SK-N-SH (cell line): ENCODE data around the gene SMU1. TPM values are rescaled to one million over a fixed set of nuclear protein-coding genes. Genes with fewer than 3 reads are reported as not detected.

Source experiments
- CTCF ChIA-PET: fragments of 300-600, 350-600 bp; formaldehyde crosslinking; extraction: SDS; loops from one replicate; lab custom pipeline; 2021; lab: Yijun Ruan, JAX
- POLR2A ChIA-PET: fragments of 350-600 bp; sonication (Branson Sonifier 250); formaldehyde crosslinking; extraction: SDS; loops from one replicate; lab custom pipeline; 2020; ENCODE audit warnings: antibody characterized with exemption, inconsistent platforms; lab: Yijun Ruan, JAX
- DNase-seq: peaks from one replicate; pipeline ENCODE4 v3.0.0; 2012
- H2AFZ ChIP-seq: fragments of 200-600 bp; sonication (generic); 2 replicates; pipeline ENCODE4 v1.8.1; 2016; ENCODE audit warnings: antibody characterized with exemption, mild to moderate bottlenecking, low read depth
- H3F3A ChIP-seq: fragments of 200-600 bp; sonication (generic); replicated peaks from 2 replicates; pipeline ENCODE3; 2016; ENCODE audit warnings: antibody characterized with exemption, mild to moderate bottlenecking; ENCODE audit not compliant: insufficient read depth
- H3K27ac ChIP-seq, 2 experiments: fragments of 200-500 bp in 1 of 2; fragments of 200-600 bp in 1 of 2; sonication (Bioruptor generic) in 1 of 2; sonication (generic), shearing (Covaris generic) in 1 of 2; 2 replicates each; pipeline versions ENCODE4 v1.5.1 to v1.6.1; 2014 to 2016; ENCODE audit warnings: low read depth in 2 of 2, inconsistent platforms in 1 of 2, low read length in 1 of 2, mild to moderate bottlenecking in 1 of 2, mixed read lengths in 1 of 2
- H3K27me3 ChIP-seq: fragments of 200-600 bp; sonication (generic), shearing (Covaris generic); 2 replicates; pipeline ENCODE4 v1.6.1; 2016; ENCODE audit warnings: mixed run types; ENCODE audit not compliant: insufficient read depth
- H3K36me3 ChIP-seq, 2 experiments: fragments of 200-500 bp in 1 of 2; fragments of 200-600 bp in 1 of 2; sonication (Bioruptor generic) in 1 of 2; sonication (generic) in 1 of 2; replicated peaks in 1 of 2; 2 replicates each; pipeline versions ENCODE3 to v1.5.1; 2014 to 2016; ENCODE audit warnings: low read length in 1 of 2, mild to moderate bottlenecking in 1 of 2; ENCODE audit not compliant: insufficient read depth in 2 of 2, control insufficient read depth in 1 of 2
- H3K4me1 ChIP-seq, 2 experiments: fragments of 200-500 bp in 1 of 2; fragments of 200-600 bp in 1 of 2; sonication (Bioruptor generic) in 1 of 2; sonication (generic), shearing (Covaris generic) in 1 of 2; 2 replicates each; pipeline versions ENCODE4 v1.5.1 to v1.6.1; 2014 to 2016; ENCODE audit warnings: low read depth in 1 of 2, low read length in 1 of 2, mixed run types in 1 of 2; ENCODE audit not compliant: insufficient read depth in 2 of 2, control insufficient read depth in 1 of 2
- H3K4me2 ChIP-seq: fragments of 200-600 bp; sonication (generic), shearing (Covaris generic); 2 replicates; pipeline ENCODE4 v1.6.1; 2017; ENCODE audit warnings: mixed run types
- H3K4me3 ChIP-seq, 2 experiments: fragments of 200-500 bp in 1 of 2; fragments of 200-600 bp in 1 of 2; sonication (Bioruptor generic) in 1 of 2; sonication (generic), shearing (Covaris generic) in 1 of 2; 2 replicates each; pipeline versions ENCODE4 v1.5.1 to v1.8.1; 2014 to 2016; ENCODE audit warnings: low read depth in 2 of 2, inconsistent platforms in 1 of 2, low read length in 1 of 2, mild to moderate bottlenecking in 1 of 2, mixed read lengths in 1 of 2, moderate library complexity in 1 of 2
- H3K79me2 ChIP-seq: fragments of 200-600 bp; sonication (generic); 2 replicates; pipeline ENCODE4 v1.8.1; 2017; ENCODE audit warnings: mild to moderate bottlenecking; ENCODE audit not compliant: insufficient read depth
- H3K9ac ChIP-seq: fragments of 200-600 bp; sonication (generic); 2 replicates; pipeline ENCODE4 v1.6.1; 2017; ENCODE audit warnings: mixed run types
- H3K9me2 ChIP-seq: fragments of 200-600 bp; sonication (generic); 2 replicates; pipeline ENCODE4 v1.6.1; 2017; ENCODE audit warnings: mixed run types
- H3K9me3 ChIP-seq: fragments of 200-600 bp; sonication (generic); 2 replicates; pipeline ENCODE4 v1.6.1; 2017; ENCODE audit warnings: mixed run types, mild to moderate bottlenecking, moderate library complexity
- H4K20me1 ChIP-seq: fragments of 200-600 bp; sonication (generic); 2 replicates; pipeline ENCODE4 v1.6.1; 2017; ENCODE audit warnings: mild to moderate bottlenecking, mixed run types; ENCODE audit not compliant: insufficient read depth
- CHD2 ChIP-seq: fragments of 150-350 bp; IDR thresholded peaks from 2 replicates; pipeline ENCODE4 v1.6.1; 2018; ENCODE audit warnings: low read length; ENCODE audit not compliant: partially characterized antibody
- EP300 ChIP-seq, 2 experiments: IDR thresholded peaks; 2 replicates each; pipeline versions ENCODE4 v1.4.0 to v1.6.1; 2012; ENCODE audit warnings: borderline replicate concordance in 1 of 2, low read depth in 1 of 2, low read length in 1 of 2
- EZH2phosphoT487 ChIP-seq: fragments of 200-600 bp; sonication (generic); IDR thresholded peaks from 2 replicates; pipeline ENCODE4 v1.6.1; 2017; ENCODE audit warnings: low read depth, mixed run types, mild to moderate bottlenecking, antibody characterized with exemption, moderate library complexity, borderline replicate concordance
- FOSL2 ChIP-seq: IDR thresholded peaks from 2 replicates; pipeline ENCODE4 v1.4.0; 2012; ENCODE audit warnings: low read depth, mild to moderate bottlenecking, moderate library complexity, borderline replicate concordance
- FOXJ3 ChIP-seq: sonication (generic); formaldehyde crosslinking; IDR thresholded peaks from 2 replicates; pipeline ENCODE4 v1.5.1; 2020; ENCODE audit warnings: mild to moderate bottlenecking, missing genetic modification reagents
- GABPA ChIP-seq: IDR thresholded peaks from 2 replicates; pipeline ENCODE4 v1.4.0; 2012; ENCODE audit warnings: low read depth, mild to moderate bottlenecking
- GATA2 ChIP-seq: sonication (generic); formaldehyde crosslinking; IDR thresholded peaks from 2 replicates; pipeline ENCODE4 v1.5.0; 2020; ENCODE audit warnings: mild to moderate bottlenecking, missing genetic modification reagents
- JUND ChIP-seq: IDR thresholded peaks from 2 replicates; pipeline ENCODE4 v1.4.0; 2012
- POLR2AphosphoS5 ChIP-seq: IDR thresholded peaks from 2 replicates; pipeline ENCODE4 v1.6.1; 2012; ENCODE audit warnings: low read depth, low read length
- RAD21 ChIP-seq: IDR thresholded peaks from 2 replicates; pipeline ENCODE4 v1.6.1; 2012; ENCODE audit warnings: mild to moderate bottlenecking, low read length
- RCOR1 ChIP-seq: fragments of 150-350 bp; IDR thresholded peaks from 2 replicates; pipeline ENCODE4 v1.6.1; 2017; ENCODE audit warnings: antibody characterized with exemption, low read length
- RFX5 ChIP-seq: IDR thresholded peaks from 2 replicates; pipeline ENCODE4 v1.6.1; 2012; ENCODE audit warnings: mild to moderate bottlenecking, improper control_type of control experiment, low read length
- RXRA ChIP-seq: IDR thresholded peaks from 2 replicates; pipeline ENCODE4 v1.4.0; 2012; ENCODE audit warnings: low read depth, mild to moderate bottlenecking, borderline replicate concordance
- TCF12 ChIP-seq: IDR thresholded peaks from 2 replicates; pipeline ENCODE4 v1.4.0; 2012
- TEAD4 ChIP-seq: IDR thresholded peaks from 2 replicates; pipeline ENCODE4 v1.4.0; 2012; ENCODE audit warnings: mild to moderate bottlenecking, borderline replicate concordance; ENCODE audit not compliant: insufficient read depth
- WGBS: methylation state at CpG from one replicate; pipeline ENCODE4 v1.1.6; 2017; ENCODE audit warnings: low lambda C conversion rate; 5-methylcytosine and 5-hydroxymethylcytosine counted together
- polyA plus RNA-seq, 3 experiments: library from polyadenylated mRNA; depleted of rRNA; stranded (reverse); fragments of >200 nt; gene quantifications; 2 replicates each; pipeline ENCODE4 v1.2.3, GENCODE V29; 2012
- TF ChIP-seq, protein P1 (sequence below): IDR thresholded peaks from 2 replicates; pipeline ENCODE4 v1.4.0; 2012; ENCODE audit warnings: low read depth, borderline replicate concordance
- TF ChIP-seq, protein P2 (sequence below): fragments of 200-600 bp; sonication (generic); IDR thresholded peaks from 2 replicates; pipeline ENCODE4 v1.6.1; 2017; ENCODE audit warnings: antibody characterized with exemption, mild to moderate bottlenecking, moderate library complexity
- TF ChIP-seq, protein P3 (sequence below): IDR thresholded peaks from 2 replicates; pipeline ENCODE4; 2012
- TF ChIP-seq, protein P4 (sequence below): fragments of 150-350 bp; IDR thresholded peaks from 2 replicates; pipeline ENCODE4 v1.6.1; 2017; ENCODE audit warnings: antibody characterized with exemption, low read length, low read depth, borderline replicate concordance
- TF ChIP-seq, protein P5 (sequence below): IDR thresholded peaks from 2 replicates; pipeline ENCODE4 v1.4.0; 2012; ENCODE audit warnings: low read depth, borderline replicate concordance

SMU1 gene
- polyA plus RNA-seq, 1 of the 3 experiments (the other 2 are of a cell fraction): 9.8 TPM

DNA sequence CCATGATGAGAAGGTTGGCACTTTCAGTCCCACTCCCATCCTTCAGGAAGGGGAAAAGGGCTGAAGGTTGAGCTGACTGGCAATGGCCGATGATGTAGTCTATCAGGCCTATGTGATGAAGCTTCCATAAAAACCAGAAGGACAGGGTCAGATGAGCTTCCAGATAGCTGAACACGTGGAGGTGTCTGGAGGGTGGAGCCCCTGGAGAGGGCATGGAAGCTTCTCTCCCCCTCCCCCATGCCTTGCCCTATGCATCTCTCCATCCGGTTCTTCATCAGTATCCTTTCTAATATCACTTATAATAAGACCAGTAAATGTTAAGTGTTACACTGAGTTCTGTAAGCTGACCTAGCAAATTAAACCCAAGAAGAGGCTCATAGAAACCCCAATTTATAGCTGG, 32.6 kb upstream of the SMU1 start:
- Histone ChIP-seq H3K27me3 (no peaks in the 10 kb centered on the region), H3F3A (peaks cover 16% of the 10 kb centered on the region), H3K27ac (no peak overlapping the region), H3K9me3 (no peaks in the 10 kb centered on the region), H3K9ac (no peak overlapping the region), H3K36me3 (peaks cover 6 to 20% of the 10 kb centered on the region in 2 experiments), H2AFZ (no peak overlapping the region), H3K79me2 (no peaks in the 10 kb centered on the region), H3K4me3 (no peak overlapping the region), H3K9me2 (no peaks in the 10 kb centered on the region), H3K4me1 (peaks cover 17 to 25% of the 10 kb centered on the region in 2 experiments; a peak in 3 of 4 replicates), H4K20me1 (no peaks in the 10 kb centered on the region), H3K4me2 (no peak overlapping the region)
- 76% methylated on average over 3 of the region's 3 CpGs for WGBS
- no peak for DNase-seq
- no peak for TF ChIP-seq POLR2AphosphoS5
- TF ChIP-seq FOXJ3 (CRISPR knock-in tag): no peak
- no peak for TF ChIP-seq FOSL2
- no peak for TF ChIP-seq TCF12
- TF ChIP-seq JUND: no peak
- TF ChIP-seq RAD21: no peak
- no peak for TF ChIP-seq TEAD4
- TF ChIP-seq RCOR1: no peak
- TF ChIP-seq GABPA: no peak
- TF ChIP-seq RXRA: no peak
- no peak for TF ChIP-seq EP300 (IDR thresholded peaks at IDR 0.05; ENCODE audit: borderline replicate concordance in 1 of 2, low read depth in 1 of 2, low read length in 1 of 2)
- TF ChIP-seq, protein P1, sequence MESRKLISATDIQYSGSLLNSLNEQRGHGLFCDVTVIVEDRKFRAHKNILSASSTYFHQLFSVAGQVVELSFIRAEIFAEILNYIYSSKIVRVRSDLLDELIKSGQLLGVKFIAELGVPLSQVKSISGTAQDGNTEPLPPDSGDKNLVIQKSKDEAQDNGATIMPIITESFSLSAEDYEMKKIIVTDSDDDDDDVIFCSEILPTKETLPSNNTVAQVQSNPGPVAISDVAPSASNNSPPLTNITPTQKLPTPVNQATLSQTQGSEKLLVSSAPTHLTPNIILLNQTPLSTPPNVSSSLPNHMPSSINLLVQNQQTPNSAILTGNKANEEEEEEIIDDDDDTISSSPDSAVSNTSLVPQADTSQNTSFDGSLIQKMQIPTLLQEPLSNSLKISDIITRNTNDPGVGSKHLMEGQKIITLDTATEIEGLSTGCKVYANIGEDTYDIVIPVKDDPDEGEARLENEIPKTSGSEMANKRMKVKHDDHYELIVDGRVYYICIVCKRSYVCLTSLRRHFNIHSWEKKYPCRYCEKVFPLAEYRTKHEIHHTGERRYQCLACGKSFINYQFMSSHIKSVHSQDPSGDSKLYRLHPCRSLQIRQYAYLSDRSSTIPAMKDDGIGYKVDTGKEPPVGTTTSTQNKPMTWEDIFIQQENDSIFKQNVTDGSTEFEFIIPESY: no peak
- CTCF ChIA-PET: interaction anchor here (0.8 to 2.1 kb wide), 2 partner anchors 11 to 117 kb away, joined by 3 to 5 read pairs; no protein-coding TSS in a partner anchor
- POLR2A ChIA-PET: no interaction called here

DNA sequence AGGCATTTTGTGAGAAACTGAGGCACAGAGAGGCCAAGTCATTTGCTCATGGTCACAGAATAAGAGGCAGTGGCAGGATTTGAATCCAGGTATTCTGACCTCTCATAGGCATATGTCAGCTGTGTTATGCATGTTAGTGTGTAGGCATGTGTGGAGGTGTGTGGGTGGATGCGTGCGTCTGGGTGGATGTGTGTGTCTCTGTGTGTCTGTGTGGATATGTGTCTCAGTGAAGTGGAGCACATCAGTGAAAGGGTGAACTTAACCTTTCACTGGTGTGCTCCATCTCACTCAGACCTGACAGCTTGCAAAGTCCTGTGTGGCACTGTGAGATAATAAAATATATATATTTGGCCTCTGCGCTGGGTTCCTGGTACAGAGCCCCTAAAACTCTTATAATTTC, 32.0 kb upstream of the SMU1 start:
- WGBS: 96% methylated on average over 3 of the region's 3 CpGs
- Histone ChIP-seq H3K27me3 (no peaks in the 10 kb centered on the region), H3K9me2 (no peaks in the 10 kb centered on the region), H3K9ac (no peak overlapping the region), H3K4me2 (no peak overlapping the region), H3K4me1 (peaks cover 17 to 25% of the 10 kb centered on the region in 2 experiments; a peak in 3 of 4 replicates), H3K9me3 (no peaks in the 10 kb centered on the region), H3F3A (peaks cover 16% of the 10 kb centered on the region), H3K36me3 (peaks cover 6 to 18% of the 10 kb centered on the region in 2 experiments), H4K20me1 (no peaks in the 10 kb centered on the region), H3K79me2 (no peaks in the 10 kb centered on the region), H3K4me3 (no peak overlapping the region), H2AFZ (no peak overlapping the region), H3K27ac (no peak overlapping the region)
- no peak for DNase-seq
- CTCF ChIA-PET: interaction anchor here (2.1 kb wide), 1 partner anchor 118 kb away, joined by 5 read pairs; no protein-coding TSS in a partner anchor
- POLR2A ChIA-PET: no interaction called here
- TF ChIP-seq, protein P2, sequence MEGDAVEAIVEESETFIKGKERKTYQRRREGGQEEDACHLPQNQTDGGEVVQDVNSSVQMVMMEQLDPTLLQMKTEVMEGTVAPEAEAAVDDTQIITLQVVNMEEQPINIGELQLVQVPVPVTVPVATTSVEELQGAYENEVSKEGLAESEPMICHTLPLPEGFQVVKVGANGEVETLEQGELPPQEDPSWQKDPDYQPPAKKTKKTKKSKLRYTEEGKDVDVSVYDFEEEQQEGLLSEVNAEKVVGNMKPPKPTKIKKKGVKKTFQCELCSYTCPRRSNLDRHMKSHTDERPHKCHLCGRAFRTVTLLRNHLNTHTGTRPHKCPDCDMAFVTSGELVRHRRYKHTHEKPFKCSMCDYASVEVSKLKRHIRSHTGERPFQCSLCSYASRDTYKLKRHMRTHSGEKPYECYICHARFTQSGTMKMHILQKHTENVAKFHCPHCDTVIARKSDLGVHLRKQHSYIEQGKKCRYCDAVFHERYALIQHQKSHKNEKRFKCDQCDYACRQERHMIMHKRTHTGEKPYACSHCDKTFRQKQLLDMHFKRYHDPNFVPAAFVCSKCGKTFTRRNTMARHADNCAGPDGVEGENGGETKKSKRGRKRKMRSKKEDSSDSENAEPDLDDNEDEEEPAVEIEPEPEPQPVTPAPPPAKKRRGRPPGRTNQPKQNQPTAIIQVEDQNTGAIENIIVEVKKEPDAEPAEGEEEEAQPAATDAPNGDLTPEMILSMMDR: no peak
- no peak for TF ChIP-seq GATA2 (CRISPR knock-in tag)
- TF ChIP-seq, protein P1: no peak
- TF ChIP-seq, protein P3, sequence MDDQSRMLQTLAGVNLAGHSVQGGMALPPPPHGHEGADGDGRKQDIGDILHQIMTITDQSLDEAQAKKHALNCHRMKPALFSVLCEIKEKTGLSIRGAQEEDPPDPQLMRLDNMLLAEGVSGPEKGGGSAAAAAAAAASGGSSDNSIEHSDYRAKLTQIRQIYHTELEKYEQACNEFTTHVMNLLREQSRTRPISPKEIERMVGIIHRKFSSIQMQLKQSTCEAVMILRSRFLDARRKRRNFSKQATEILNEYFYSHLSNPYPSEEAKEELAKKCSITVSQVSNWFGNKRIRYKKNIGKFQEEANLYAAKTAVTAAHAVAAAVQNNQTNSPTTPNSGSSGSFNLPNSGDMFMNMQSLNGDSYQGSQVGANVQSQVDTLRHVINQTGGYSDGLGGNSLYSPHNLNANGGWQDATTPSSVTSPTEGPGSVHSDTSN: no peak
- TF ChIP-seq RFX5: no peak
- TF ChIP-seq, protein P4, sequence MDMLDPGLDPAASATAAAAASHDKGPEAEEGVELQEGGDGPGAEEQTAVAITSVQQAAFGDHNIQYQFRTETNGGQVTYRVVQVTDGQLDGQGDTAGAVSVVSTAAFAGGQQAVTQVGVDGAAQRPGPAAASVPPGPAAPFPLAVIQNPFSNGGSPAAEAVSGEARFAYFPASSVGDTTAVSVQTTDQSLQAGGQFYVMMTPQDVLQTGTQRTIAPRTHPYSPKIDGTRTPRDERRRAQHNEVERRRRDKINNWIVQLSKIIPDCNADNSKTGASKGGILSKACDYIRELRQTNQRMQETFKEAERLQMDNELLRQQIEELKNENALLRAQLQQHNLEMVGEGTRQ: no peak
- TF ChIP-seq CHD2: no peak
- TF ChIP-seq, protein P5, sequence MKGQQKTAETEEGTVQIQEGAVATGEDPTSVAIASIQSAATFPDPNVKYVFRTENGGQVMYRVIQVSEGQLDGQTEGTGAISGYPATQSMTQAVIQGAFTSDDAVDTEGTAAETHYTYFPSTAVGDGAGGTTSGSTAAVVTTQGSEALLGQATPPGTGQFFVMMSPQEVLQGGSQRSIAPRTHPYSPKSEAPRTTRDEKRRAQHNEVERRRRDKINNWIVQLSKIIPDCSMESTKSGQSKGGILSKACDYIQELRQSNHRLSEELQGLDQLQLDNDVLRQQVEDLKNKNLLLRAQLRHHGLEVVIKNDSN: no peak
- TF ChIP-seq EZH2phosphoT487: no peak
